COR-L47 (cell line): ENCODE measurements around the gene PARVB.

ENCODE experiments used
- DNase-seq: peaks from one replicate; lab custom pipeline; 2025; lab: John Stamatoyannopoulos, UW

The PARVB gene

DNA sequence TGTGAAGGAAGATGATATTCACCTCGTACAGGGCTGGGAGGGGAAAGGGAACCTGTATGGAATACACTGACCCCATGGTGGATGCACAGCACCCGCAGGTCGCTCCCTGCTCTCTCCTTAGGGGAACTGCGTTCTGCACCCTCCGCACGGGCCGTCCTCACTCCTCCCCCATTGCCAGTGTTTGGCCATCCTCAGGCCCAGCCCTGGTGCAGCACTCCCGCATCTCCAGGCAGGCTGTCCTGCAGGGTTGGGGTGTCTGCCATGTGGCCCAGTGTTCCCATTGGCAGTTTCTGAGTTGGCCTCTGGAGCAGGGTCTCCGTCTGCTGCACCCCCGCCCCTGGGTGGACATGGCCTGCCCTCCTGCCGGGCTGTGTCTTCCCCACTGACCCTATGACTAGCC, 137.6 kb downstream of the PARVB start:
- no peak for DNase-seq

DNA sequence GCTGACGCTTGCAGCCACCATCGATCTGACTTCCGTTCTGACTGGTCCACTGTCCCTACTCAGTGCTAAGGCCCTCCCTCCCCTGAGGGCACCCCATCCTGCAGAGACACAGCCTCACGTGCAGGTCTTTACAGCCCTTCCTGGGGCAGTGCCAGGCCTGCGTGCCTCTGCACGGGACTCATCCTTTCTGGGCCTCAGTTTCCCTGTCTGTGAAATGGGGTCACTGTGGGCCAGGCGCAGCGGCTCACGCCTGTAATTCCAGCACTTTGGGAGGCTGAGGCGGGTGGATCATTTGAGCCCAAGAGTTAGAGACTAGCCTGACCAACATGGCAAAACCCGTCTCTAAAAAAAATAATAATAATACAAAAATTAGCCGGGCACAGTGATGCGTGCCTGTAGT, 138.9 kb downstream of the PARVB start:
- DNase-seq = no peak

DNA sequence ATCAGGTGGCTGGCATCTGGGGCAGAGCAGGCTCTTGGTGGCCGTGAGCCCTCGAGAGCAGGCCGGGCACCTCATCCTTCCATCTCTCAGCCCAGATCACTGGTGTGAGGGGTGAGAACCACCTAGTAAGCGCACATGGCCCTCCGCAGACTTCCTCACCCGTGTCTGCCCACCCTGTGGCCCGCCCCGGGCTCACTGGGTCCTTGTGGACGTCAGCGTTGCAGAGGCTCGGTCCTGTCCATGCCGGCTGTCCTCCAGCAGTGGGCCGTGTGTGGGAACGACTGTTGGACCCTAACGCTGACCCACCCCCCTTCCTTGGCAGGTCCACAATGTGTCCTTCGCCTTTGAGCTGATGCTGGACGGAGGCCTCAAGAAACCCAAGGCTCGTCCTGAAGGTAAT, 139.4 kb downstream of the PARVB start:
- no peak for DNase-seq

DNA sequence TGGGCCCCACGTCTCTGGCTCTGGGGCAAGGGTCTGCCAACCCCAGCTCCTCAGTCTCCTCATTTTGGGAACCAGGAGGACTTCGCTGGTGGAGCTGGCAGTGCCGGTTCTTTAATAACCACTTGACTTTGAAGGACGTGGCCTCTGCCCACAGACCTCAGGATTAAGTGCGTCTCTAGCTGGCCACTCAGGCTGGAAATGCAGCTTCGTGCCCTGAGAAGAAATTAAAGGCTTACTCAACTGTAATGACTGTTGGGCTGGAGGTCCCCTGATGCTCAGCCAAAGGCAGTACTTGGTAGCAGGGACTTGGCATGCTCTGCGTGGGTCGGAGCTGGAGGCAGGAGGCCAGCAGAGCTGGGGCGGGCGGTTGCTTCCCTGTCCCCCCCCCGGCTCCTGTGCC, 139.9 kb downstream of the PARVB start:
- DNase-seq = no peak

DNA sequence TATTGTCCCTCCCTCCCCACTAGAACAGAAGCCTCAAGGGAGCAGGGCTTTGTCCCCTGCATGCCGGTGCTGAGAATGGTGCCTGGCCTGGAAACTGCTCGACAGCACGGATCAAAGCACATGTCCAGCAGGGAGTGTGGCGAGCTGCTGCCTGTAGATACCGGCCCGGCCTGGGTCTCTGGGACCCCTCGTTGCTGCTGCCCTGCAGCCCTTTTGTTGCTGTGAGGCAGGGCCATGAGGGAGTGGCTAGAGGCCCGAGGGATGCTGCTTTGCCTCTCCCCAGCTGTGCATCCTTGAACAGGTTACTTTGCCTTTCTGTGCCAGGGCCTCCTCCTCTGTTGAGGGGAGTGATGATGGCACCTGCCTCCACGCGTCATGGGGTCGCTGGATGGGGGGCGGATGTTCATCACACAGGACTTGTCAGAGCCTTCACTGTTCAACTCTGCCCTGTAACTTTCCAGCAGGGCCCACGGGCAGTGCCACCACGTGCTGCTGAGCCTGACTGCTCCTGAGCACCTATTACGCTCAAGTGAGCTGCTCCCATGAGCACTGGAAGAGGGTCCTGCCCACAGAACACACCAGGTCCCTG, 141.3 kb downstream of the PARVB start:
- no peak for DNase-seq

DNA sequence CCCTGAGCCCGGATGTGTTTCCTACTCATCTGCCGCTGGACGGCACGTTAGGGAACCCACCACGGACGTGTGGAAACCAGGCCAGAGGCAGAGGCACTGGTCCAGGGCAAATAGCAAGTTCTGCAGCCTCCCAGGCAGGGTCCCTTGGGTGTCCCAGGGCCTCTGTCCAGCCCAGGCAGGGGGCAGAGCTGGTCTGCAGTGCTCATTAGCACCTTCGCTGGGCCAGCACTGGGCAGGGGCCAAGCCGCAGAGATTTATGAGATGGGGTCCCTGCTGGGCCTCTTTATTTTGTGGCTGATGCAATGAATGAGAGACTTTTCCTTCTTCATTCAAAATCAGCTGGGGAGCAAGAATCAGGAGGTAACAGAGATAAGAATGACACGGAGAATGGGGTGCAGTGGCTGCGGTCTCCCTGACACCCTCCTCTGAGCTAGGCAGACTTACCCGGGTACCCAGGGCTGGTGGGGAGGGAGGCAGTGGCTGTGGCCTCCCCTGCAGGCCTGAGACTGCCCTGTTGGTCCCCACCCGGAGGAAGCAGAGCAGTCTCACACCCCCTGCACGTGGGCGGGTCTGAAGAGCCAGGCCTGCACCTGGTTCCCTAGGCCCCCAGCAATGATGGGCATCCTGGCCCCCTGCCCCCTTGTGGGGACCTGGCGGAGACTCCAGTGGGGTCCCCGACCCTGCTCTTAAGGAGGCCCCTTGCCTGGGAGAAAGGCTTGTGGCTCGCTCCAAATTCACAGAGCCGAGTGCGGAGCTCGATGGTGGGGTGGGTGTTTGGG, 142.6 kb downstream of the PARVB start:
- DNase-seq = no peak

DNA sequence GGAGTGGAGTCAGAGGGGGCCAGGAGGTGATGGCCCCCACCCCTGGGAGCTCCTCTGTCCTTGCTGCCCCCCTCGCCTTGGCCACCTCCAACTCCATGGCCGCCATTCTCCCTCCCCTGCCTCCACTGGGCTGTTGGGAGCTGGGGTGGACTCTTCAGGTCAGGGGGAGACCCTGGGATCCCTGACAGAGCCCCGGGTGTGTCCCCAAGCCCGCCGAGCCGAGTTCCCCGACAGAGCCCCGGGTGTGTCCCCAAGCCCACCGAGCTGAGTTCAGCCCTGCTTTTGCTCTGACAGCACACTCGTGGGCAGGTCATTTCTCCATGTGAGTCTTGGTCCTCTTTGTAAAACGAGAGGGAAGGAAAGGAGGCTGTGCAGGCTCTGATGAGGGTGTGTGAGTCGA, 143.4 kb downstream of the PARVB start:
- DNase-seq = no peak

DNA sequence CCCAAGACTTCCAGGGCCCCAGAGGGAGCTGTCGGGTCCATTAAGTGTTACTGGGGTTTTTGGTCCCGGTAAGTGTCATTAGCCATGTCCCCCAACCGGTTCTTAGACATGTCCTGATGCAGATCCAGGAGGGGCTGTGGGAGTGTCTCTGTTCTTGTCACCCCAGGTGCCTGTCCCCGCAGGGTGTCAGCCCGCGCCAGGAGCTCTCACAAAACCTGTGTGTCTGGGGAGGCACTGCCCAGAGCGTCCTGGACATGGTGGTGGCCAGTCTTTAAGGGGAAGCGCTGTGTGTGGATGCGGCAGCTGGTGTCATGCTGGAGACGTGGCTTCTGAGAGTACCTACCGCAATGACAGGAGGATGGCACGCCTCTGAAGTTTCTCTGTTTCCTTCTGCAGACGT, 144.1 kb downstream of the PARVB start:
- no peak for DNase-seq

DNA sequence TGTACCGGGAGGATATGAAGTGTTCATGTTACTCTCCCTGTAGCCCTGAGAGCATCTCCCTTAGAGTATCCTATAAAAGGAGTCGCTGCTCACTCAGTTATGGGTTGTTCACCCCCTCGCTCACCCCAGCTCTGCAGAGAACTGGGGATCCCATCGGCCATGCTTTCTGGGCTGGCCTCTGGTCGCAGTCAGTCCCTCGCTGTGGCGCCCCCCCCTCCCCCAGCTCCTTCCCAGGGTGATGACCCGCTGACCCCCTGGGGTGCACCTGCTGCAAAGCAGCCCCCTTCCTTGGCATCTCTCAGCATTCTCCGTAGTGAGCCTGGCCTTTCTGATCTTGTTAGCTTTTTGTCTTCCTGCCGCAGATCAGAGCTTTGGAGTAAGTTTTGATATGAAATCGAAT, 146.4 kb downstream of the PARVB start:
- DNase-seq = no peak

DNA sequence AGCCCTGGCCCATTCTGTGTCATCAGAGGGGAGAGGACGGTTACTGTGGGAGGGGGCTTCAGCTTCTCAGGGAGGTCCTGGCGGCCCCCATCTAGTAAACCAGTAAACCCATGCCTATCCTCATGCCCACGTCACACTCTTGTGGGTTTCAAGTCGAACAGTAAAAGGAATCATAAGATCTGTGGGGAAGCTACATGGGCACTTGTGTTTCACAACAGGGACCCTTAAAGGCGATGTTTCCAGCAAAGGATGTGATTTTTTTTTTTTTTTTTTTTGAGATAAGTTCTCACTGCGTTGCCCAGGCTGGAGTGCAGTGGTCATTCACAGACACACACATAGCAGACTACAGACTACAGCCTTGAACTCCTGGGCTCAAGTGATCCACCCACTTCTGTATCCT, 147.5 kb downstream of the PARVB start:
- DNase-seq = no peak

DNA sequence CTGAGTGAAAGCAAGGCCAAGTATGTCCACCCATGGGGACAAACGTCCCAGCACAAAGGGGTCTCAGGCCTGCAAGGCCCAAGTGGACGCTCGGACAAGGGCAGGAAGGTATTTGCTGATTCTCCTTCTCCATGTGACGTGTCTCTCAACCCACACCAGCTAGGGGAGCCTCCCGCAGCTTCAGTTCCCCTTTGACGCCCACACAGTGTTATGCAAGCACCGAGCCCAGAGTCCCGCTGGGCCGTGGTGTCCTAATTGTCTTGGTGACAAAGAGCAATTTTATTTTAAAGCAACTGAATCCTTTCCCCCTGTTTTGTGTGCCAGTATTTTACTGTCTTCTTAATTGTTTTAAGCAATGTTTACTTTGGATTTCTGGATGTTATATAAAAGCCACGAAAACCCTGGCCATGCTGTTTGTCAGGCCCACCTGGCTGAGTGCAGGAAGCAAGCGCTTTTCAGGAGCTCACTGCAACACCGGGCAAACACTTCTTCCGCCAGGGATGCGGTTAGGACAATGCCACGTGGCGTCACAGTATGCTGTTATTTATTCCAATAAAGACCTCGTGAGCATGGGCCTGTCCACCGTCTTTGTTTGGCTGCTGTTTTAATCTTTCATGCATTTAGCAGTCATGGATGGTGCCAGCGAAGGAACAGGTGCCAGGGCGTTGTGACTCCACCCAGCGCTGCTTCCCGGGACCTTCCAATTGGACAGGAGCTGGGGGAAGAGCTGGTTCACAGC, 148.4 kb downstream of the PARVB start:
- peak; percentile 93 for DNase-seq

DNA sequence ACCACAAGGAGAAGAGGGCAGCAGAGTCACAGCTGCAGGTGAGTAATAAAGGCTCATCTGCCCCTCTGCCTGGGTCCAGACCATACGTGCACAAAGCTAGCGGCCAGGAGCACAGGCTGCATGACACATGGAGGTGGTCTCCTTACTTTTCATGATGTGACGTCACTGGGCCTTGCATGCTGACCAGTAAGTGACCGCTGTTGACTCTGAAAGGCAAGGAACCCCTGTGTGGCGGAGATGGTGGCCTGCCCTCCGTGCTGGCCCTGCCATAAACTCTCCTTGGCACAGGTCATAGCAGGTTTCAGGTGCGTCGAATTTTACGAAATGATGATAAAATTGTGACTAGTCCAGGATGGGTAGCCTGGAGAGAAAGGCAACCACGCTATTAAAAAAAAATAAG, 149.1 kb downstream of the PARVB start:
- DNase-seq = no peak

DNA sequence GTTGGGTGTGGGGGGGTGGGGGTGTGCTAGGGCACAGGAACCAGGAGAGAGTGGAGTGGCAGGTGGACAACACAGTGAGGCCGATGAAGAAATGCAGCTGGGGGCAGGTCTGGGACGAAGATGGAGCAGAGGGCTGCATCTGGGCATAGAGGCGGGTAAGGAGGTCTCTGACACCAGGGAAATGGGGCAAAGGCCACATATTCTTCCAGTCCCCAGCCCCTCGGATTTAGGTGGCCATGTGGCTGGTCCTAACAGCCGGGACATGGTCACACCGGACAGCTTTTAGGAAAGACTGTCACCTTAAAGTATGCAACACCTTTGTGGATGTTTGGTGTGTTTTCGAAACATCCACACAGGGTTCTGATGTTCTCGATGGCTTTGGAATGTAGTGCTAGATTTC, 151.6 kb downstream of the PARVB start:
- DNase-seq = no peak

DNA sequence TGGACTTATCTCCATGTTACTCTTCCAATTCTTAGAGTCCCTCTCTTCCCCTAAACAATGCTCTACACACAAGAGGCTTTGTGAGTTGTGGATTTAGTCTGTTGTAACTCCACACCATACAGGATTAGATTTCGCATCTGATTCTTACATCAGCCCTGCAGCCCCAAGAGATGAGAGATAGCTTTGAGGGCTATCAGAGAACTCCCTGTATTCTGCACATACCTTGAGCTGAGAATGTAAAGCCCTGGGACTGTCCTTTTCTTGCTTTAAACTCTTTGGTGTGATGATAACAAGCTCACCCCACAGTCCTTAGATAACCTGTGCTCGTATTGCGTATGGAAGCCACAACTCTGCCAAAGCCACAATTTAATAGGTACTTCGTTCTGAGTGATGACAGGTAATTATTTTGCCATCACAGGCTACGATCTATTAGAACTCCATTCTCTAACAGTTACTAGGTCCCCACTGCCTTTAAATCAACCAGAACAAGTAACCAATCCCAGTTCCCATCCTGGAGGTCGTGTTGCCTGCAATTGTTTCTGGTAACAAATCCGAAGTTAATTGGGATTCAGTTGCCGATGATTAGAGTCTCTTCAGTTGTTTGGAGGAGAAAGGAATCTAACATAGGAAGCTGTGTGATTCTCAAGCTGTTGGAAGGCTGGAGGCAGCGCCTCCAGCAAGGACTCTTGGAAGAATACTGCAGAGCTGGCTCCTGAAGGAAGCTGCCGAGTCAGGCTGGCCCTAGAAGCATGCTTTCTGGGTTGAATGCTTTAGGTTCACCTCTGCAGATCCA, 155.3 kb downstream of the PARVB start:
- no peak for DNase-seq

DNA sequence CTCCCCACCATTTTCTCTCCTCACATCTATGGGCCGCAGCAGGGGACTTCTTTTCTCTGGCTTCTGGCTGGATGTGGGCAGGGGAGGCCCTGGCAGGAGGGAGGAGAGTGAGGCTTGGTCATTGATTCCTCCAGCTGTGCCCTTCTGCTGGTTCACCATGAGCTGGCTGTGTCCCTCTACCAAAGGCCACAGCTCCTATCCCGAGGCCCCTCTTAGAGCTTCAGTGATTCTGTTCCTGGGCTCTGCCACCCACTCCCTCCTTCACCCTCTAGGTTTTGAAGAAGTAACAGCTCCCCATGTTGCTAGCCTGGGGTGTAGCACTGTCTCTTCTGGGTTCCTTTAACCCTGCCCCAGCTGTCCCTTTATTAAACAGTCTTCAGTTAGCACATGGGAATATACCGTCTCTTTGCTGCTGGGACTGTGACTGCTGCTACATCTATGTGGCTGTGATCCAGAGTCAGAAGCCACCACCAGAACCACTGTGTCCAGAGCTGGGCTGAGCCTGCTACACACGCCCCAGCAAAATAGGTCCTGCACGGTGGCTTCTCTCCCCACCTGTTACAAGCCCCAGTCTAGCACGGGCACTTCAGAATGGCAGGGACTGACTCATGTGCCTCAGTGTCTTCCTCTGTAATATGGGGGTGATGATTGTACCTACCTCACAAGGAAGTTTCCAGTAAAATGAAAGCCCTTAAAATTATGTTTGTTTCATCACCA, 156.0 kb downstream of the PARVB start:
- DNase-seq = no peak

DNA sequence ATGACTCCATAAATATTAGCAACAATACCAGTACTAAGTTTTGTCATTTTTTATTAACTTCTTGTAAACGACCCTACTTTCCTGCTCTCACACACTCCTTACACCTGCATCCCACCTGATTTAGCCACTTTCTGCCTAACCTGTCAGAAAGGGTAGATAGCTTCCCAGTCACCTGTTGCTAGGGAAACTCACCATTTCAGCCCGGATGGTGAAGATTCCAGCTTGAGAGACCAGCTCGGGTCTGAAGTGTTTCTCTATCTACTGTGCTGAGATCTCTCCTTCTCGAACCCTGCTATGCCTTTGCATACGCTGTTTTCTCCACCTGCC, 156.6 kb downstream of the PARVB start, which contains the start of gene PARVG:
Gene PARVG, plus strand, starts transcription at position 220 of the 327 bp plus-strand sequence. CDS start 2,405 bp downstream, outside the sequence.
- DNase-seq = no peak

DNA sequence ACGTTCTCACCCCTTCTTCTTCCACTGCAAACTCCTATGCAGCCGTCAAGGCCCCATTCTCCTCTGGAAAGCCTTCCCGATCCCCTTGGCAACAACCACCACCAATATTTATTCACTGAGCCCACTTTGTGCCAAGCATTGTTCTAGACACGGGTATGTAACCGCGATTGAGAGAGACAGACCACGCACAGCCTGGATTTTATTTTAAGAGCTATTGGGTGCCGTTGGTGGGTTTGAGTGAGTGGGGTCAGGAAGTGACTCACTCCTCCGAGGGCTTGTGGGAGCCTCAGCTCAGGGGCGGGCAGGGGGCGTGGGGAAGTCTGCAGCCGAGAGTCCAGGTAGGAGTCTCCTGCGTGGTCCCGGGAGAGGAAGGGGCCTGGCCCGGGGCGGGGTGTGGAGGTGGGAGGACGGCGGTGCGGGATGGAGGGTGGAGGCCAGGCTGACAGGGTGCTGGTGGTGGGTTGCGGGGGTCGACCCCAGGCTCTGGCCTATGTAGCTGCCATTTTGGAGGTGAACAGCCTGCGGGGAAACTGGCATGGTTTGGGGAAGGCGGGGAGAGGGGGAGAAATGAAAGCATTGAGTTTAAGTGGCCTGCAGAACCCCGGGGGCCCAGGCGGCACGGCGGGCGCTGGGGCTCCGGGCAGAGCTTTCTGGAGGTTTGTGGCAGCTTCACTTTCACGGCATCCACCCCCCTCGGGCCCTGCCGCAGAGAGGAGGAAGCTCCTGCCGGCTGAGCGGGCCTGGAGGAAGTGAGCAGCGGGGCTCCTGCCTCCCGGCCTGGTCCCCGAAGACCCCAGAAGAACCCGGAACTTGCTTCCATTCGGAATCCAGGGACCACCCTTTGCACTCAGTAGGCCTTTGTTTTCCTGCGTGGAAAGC, 157.2 kb downstream of the PARVB start:
- no peak for DNase-seq

DNA sequence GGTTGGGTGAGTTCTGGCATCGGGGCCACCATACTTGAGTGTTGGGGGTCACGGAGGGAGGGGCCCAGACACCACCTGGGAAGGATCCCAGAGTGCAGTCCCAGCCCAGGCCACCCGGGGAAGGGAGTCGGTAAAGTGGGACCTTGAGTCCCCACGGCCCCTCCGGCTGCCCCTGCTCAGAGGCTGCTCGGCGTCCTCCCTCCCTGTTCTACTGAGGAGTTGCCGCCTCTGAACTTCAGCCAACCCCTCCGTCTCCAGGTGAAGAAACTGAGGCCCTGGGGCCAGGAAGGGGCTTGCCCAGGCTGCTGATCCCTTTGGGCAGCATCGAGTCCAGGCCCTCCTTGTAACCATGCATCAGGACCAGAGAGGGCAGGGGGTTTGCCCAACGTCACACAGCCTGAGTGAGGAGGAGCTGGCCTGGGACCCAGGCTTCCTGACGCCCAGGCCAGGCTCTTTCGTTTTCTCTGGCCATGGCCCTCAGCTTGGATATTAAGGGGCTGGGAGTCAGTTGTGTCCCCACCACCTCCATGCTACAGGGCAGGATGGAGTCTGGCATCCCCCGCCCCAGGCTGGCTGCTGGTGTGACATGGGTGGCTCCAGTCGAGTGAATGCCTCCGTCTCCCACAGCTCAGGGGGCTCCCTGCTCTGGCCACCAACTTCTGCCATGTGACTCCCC, 157.9 kb downstream of the PARVB start:
- DNase-seq = no peak

DNA sequence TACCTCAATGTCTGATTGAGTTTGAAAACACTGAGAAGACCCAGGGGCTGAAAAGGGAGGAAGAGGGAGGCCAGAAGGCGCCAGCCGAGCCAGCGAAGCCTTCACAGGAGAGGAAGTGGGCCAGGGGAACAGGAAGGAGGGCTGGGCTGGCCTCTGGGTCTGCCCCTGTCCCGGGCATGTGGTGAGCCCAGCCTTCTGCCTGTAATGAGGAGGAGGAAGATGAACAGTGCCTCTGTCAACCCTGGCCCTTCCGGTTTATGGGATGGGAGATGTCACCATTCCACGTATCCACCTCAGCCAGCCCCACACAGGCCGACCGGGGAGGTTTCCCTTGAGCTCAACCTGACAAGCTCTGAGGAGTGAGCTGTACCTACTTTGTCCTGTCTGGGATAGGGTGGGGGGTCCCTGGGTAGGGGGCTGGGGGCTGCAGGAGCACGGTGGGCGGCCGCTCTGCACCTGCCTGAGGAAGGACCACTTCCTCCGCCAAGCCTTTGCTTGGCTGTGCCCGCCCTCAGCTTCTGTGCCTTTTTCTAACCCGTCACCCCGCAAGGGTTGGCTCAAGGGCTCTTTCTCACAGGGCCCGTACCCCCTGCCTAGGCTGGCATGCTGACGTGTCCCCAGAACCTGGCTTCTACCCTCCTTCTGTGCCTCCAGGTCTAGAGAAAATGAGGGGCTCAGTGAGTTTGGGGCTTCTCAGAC, 158.6 kb downstream of the PARVB start:
- no peak for DNase-seq

DNA sequence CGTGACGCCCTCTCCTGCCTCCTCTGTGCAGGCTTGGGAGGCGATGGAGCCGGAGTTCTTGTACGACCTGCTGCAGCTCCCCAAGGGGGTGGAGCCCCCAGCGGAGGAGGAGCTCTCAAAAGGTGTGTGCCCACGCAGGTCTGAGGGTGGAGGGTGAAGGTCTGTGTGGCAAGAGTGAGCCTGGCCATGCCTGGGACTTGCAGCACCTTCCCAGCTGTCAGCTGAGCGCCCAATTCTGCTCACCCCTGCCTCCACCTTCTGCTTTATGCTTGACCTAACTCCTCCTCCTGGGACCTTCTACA, 159.1 kb downstream of the PARVB start:
- DNase-seq = no peak
